ENCODE measurements around the gene TAOK2. TPM values are rescaled to one million over a fixed set of nuclear protein-coding genes. Genes with fewer than 3 reads are reported as not detected.

The TAOK2 gene
- total and polyA plus RNA-seq, 2 of the 13 experiments (the other 11 are each of a cell fraction or from before 2014, with no cell fraction given): 17.4 to 43.2 TPM

- TF ChIP-seq ZSCAN5A (CRISPR knock-in tag; IDR thresholded peaks at IDR 0.05; ENCODE audit: borderline replicate concordance) (peak; percentile 45; the same call in 1 of the 2 replicates), ZNF572 (CRISPR knock-in tag; IDR thresholded peaks at IDR 0.05) (0 out of 2 replicates have a peak, but pooled peaks have one; percentile 49), LCORL (IDR thresholded peaks at IDR 0.05) (no peak), LCORL (CRISPR knock-in tag; IDR thresholded peaks at IDR 0.05) (0 out of 2 replicates have a peak, but pooled peaks have one; percentile 28), GZF1 (CRISPR knock-in tag; IDR thresholded peaks at IDR 0.05) (peak; percentile 79; the same call in 1 of the 2 replicates), SP2 (CRISPR knock-in tag; IDR thresholded peaks at IDR 0.05) (no peak), SIN3A (IDR thresholded peaks at IDR 0.05; ENCODE audit: borderline replicate concordance, low read depth, low read length) (no peak), HOXA3 (CRISPR knock-in tag; IDR thresholded peaks at IDR 0.05) (no peak), NONO (IDR thresholded peaks at IDR 0.05) (no peak), NONO (CRISPR knock-in tag; conservative IDR thresholded peaks at IDR 0.05) (0 out of 2 replicates have a peak, but pooled peaks have one; percentile 25), REPIN1 (CRISPR knock-in tag; IDR thresholded peaks at IDR 0.05; ENCODE audit: borderline replicate concordance, low read depth) (no peak), ZNF253 (CRISPR knock-in tag; IDR thresholded peaks at IDR 0.05; ENCODE audit: borderline replicate concordance) (no peak), ELF1 (CRISPR knock-in tag; IDR thresholded peaks at IDR 0.05) (peak; percentile 31; the same call in 1 of the 2 replicates), HBP1 (CRISPR knock-in tag; IDR thresholded peaks at IDR 0.05; ENCODE audit: low read depth) (no peak), ZNF432 (CRISPR knock-in tag; IDR thresholded peaks at IDR 0.05; ENCODE audit: borderline replicate concordance) (no peak), SALL1 (CRISPR knock-in tag; IDR thresholded peaks at IDR 0.05) (peak; percentile 38; the same call in 1 of the 2 replicates), ZNF878 (CRISPR knock-in tag; IDR thresholded peaks at IDR 0.05) (no peak), NFATC3 (CRISPR knock-in tag; IDR thresholded peaks at IDR 0.05) (0 out of 2 replicates have a peak, but pooled peaks have one; percentile 37), ZEB1 (IDR thresholded peaks at IDR 0.05; ENCODE audit: insufficient replicate concordance, low read depth) (no peak), ZNF883 (CRISPR knock-in tag; IDR thresholded peaks at IDR 0.05; ENCODE audit: not compliant biosample characterization) (no peak), PATZ1 (CRISPR knock-in tag; IDR thresholded peaks at IDR 0.05) (peak; percentile 72), ZBTB20 (CRISPR knock-in tag; IDR thresholded peaks at IDR 0.05; ENCODE audit: borderline replicate concordance, low read depth) (0 out of 2 replicates have a peak, but pooled peaks have one; percentile 53), ISL2 (CRISPR knock-in tag; IDR thresholded peaks at IDR 0.05) (0 out of 2 replicates have a peak, but pooled peaks have one; percentile 17), GLMP (CRISPR knock-in tag; IDR thresholded peaks at IDR 0.05; ENCODE audit: borderline replicate concordance) (no peak), THAP11 (CRISPR knock-in tag; IDR thresholded peaks at IDR 0.05) (peak; percentile 66; the same call in 1 of the 2 replicates)
Observed at GRCh38 chr16:30032083-30032819, 58.6 kb downstream of the TAOK2 start (continued).

Measured in HepG2 (cell line).